GM19240 (cell line): ENCODE measurements around the gene PDE9A.
"Not testable (repeated sequence)": the region's sequence is repeated elsewhere in the genome, so short reads cannot be mapped to it uniquely, and the experiment has no call there.

Experiments used
- DNase-seq: peaks from one replicate; pipeline ENCODE4 v3.0.0; 2011; ENCODE audit warnings: low spot score; ENCODE audit not compliant: insufficient read length

The PDE9A gene

DNA sequence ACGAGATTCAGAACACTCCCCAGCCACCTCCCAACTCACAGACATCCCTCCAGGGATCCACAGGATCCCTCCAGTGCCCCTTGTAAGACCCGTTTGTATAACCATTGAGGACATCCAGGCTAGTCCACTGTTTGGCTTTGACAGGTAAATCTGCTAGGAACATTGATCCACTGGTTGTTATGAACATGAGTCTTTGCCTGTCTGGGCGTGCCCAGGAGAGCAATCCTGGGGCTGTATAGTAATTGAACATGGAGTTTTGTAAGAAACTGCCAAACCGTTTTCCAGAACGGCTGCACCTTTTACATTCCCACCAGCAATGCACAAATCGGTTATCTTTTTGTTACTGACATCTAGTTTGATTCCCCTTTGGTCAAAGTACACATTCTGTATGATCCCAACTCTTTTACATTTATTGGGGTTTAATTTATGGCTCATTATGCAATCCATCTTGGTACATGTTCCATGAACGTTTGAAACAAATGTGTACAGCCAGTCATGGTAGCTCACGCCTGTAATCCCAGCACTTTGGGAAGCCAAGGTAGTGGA is 137.2 kb downstream of the PDE9A start:
- no peak for DNase-seq

DNA sequence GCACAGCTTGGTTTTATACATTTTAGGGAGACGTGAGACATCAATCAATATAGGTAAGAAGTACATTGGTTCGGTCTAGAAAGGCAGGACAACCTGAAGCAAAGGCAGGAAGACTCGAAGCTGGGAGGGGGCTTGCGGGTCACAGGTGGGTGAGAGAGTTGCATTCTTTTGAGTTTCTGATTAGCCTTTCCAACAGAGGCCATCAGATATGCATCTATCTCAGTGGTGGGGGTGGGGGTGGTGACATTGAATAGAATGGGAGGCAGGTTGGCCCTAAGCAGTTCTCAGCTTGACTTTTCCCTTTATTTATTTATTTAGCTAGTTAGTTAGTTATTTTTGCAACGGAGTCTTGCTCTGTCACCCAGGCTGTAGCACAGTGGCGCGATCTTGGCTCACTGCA is 140.4 kb downstream of the PDE9A start:
- DNase-seq = no peak

DNA sequence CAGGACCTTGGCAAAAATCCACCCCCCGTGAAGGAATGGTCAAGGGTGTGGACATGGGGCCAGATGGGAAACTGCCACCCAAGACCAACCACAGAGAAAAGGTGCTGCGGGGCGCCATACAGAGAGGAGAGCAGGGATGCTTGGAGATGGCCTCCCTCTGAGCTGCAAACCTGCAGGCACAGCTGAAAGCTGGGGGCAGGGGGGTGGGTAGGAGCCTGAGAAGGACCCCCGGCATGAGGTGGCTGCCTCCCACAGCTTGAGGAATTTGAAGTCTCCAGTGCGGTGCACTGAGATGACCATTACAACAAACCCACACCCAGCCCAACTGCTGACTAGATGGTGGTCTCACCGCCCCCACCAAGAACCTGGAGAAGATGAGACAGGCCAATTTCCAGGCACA is 141.1 kb downstream of the PDE9A start:
- no peak for DNase-seq

DNA sequence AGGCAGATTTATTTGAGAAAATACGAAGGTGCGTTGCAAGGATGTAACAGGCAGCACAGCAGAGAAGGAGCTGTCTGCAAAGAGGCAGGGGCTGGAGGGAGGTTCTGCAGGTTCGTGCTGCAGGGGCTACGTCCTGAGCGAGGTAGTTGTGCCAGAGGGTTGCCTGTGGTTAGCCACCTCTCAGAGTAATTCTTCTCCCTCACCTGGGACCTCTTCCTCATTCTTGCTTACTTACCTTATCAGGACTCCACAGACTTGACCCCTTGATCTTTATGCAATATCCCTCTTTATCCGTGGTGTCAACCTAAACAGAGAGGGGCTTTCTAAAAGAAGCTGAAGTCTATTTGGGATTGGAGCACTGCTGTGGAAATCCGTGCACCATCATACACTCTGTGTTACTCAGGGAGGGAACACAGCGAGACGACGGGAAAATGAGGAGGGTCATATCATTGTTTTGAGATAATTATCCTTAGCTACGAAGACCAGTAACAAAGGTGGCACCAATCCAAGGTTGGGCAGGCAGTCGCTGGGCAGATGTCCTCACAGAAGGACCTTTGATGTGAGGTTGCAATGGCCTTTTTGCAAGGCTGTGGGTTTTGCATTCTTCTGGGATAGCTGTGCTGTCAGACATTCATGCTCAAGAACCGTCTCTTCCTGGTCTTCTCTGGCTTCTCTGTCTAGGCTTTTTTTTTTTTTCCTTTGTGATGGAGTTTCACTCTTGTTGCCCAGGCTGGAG is 143.1 kb downstream of the PDE9A start:
- no peak for DNase-seq

- no peak for DNase-seq
These were observed 144.1 kb downstream of the PDE9A start for GRCh38 chr21:42797522-42797921.

DNA sequence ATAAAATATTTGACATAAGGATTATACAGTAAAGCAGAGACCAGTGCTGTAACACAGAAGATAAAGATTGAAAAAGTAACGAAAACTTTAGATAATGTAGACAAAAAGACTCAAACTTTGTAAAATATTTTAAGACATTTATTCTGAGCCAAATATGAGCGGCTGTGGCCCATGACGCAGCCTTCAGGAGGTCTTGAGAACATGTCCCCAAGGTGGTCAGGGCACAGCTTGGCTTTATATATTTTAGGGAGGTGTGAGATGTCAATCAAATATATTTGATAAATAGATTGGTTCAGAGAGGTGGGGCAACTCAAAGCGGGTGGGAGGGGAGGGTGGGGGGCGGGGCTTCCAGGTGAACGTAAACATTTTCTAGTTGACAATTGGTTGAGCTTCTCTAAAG is 144.7 kb downstream of the PDE9A start:
- DNase-seq = no peak

DNA sequence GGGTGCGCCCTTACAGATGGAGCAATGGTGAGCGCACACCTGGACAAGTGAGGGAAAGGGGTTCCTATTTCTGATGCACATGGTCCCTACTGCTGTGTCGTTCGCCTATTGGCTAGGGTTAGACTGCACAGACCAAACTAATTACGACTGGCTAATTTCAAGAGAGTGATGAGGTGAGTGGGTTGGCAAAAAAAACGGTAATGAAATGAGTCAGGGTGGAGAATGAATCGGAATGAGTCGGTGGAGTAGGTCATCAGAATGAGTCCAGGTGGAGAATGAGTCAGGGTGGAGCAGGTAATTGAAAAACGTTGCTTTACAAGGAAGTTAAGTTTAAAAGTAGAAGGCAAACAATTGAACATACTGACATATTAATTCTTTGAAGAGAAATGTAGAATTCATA is 146.1 kb downstream of the PDE9A start:
- DNase-seq = no peak

DNA sequence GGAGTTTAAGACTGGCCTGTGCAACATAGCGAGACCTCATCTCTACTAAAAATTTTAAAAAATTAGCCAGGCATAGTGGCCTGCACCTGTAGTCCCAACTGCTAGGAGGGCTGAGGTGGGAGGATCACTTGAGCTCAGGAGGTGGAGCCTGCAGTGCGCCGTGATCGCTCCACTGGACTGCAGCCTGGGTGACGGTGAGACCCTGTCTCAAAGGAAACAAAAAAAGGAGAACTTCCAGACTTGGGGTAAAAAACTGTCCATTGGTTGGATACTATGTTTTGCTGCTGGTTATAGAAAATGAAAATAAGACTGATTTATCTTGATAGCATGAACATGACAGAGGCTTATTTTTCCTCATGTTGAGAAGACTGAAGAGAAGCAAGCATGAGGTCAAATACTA is 146.5 kb downstream of the PDE9A start:
- no peak for DNase-seq

DNA sequence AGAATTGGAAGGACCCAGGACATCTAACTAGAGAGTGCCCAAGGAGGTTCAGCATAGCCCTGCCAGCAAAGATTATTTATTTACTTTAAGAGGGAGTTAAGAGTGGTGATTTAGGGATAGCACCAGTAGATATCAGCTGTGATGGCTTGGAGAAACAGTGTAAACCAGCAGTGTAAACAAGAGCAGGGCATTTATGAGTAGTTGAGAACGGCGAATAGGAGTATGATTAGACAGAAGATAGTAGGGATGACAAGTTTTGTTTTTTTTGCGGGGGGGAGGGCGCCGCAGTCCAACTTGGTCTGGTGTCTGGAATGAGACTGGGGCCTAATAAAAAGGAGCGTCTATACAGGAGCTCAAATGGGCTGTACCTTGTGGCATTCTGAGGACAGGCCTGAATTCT is 148.2 kb downstream of the PDE9A start:
- not testable (repeated sequence) for DNase-seq

GRCh38 chr21:42806509-42807140 is 153.2 kb downstream of the PDE9A start:
- no peak for DNase-seq

DNA sequence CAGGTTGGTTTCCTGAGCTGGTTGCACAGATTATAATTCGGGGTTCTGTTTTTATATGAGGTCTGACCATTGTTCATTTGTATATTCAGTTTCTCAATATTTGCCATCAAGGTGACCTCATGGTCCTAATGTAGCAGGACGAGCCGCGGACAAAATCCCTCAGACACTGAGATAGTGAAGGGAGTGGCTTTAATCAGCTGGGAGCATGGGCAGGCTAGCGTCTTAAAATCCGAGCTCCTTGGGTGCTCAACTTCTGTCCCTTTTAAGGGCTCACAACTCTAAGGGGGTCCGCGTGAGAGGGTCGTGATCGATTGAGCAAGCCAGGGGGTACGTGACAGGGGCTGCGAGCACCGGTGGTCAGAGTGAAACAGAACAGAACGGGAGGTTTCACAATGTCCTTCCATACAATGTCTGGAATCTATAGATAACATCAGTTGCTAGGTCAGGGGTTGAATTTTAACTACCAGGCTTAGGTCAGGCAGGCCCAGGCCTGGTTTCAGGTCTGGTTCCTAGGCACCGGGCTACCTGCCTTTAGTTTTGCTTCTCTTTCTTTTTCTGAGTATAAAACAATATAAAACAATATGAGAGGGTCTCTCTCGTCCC is 154.0 kb downstream of the PDE9A start:
- DNase-seq = not testable (repeated sequence)

DNA sequence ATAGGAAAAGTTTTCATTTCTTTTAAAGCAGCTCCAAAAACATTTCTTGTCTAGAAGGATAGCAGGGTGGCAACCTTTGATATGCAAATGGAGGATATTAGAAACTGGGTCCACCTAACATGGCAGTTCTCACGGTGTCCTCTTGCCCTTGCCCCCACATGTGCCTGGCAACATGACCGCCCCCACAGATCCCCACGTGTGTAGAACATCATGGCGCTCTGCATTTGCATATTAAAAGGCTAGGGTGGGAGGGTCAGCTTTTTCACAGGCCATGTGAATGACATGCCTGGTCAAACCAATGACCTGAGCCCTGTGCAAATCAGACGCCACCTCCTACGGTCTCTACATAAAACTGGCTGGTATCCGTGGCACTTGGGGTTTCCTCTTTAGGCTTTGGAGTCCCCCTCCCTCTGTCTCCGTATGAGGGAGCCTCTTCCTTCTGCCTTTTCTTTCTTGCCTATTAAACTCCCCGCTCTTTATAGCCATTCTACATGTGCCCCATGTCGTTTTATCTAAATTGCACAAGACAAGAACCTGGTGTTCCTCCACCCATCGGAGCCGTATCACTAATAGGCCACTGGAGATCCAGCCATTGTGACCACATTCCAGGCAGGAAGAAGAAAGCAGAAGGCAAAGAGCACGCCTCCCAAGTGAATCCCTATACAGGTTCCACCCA is 154.7 kb downstream of the PDE9A start:
- DNase-seq = no peak

DNA sequence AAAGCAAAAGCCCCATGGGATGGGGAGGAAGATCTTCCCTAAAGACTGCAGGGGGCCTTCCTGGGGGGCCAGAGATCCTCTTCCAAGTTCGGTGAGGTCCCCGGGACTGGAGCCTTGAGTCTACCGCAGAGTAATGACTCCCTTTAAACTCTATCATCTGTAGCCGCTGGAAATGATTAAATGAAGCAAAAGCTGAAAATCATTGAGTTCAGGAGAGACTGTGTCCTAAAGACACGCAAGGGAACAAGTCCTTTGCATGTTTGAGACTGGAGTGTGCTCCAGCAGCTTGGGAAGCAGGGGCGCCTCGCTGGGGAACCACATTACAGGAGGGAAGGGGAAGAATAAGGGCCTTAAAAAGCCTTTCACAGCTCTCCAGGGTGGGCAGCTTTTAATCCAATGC is 155.8 kb downstream of the PDE9A start:
- DNase-seq = no peak

GRCh38 chr21:42809577-42810475 is 156.4 kb downstream of the PDE9A start:
- DNase-seq = no peak

GRCh38 chr21:42811960-42812359 is 158.5 kb downstream of the PDE9A start:
- no peak for DNase-seq

DNA sequence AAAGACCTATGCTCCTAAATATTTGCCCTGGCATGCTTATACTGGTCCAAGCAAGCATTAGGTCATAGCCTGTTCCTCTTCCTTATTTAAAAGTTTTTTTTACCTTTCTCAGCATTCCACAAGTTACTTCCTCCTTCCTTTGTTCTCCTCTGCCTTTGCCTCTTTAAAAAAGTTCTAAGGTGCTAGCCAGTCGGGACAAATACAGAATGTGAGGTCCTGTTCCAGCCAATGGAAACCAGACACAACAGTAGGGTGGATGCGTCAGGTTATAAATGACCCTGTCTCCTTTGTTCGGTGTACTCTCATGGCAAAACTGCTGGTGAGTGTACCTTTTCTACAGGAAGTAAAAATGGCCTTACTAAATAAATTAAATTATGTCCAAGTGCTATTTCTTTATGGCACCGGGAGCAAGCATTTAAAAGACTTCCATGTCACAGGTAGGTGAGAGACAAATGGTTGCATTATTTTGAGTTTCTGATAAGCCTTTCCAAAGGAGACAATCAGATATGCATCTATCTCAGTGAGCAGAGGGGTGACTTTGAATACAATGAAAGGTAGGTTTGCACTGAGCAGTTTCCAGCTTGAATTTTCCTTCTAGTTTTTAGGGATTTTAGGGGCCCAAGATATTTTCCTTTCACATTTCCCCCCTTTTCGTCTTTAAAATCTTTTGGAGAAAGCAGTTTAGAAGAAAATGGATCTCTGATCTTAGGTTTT is 159.3 kb downstream of the PDE9A start:
- DNase-seq = not testable (repeated sequence)

- no peak for DNase-seq
These were observed 161.8 kb downstream of the PDE9A start for GRCh38 chr21:42815217-42815616.

- no peak for DNase-seq
These were observed 164.9 kb downstream of the PDE9A start for GRCh38 chr21:42818328-42818749.

DNA sequence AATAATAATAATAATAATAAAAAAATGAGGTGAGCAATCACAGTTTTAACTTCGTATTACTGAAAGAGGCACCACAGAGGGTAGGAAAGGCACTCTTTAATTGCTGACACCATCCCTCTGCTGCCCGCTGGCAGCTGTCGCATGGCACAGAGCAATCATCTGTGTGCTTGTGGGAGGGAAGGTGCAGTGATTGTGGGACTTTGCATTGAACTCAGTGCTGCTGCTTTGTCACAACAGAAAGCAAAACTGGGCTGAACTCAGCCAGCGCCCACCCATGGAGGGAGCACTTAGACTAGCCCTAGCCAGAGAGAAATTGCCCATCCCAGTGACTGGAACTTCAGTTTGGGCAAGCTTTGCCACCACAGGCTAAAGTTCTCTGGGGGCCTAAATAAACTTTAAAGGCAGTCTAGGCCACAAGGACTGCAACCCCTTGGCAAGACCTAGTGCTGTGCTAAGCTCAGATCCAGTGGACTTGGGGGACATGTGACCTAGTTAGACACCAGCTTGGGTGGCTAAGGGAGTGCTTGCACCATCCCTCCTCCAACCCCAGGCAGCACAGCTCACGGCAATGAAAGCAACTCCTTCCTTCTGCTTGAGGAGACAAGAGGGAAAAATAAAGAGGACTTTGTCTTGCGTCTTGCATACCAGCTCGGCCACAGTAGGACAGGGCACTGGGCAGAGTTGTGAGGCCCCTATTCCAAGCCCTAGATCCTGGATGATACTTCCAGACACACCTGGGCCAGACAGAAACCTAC is 166.6 kb downstream of the PDE9A start:
- DNase-seq = no peak
